ENCODE results near the gene SCYL1. TPM values are rescaled to one million over a fixed set of nuclear protein-coding genes. Genes with fewer than 3 reads are reported as not detected.

SCYL1 gene
- total and polyA plus RNA-seq, 12 donors: 52.3 to 395 (median 148) TPM

- intact Hi-C loops (cut with DNase I): no loop called here
- no peak for TF ChIP-seq POLR2A (IDR thresholded peaks at IDR 0.05)
- TF ChIP-seq, protein P1, sequence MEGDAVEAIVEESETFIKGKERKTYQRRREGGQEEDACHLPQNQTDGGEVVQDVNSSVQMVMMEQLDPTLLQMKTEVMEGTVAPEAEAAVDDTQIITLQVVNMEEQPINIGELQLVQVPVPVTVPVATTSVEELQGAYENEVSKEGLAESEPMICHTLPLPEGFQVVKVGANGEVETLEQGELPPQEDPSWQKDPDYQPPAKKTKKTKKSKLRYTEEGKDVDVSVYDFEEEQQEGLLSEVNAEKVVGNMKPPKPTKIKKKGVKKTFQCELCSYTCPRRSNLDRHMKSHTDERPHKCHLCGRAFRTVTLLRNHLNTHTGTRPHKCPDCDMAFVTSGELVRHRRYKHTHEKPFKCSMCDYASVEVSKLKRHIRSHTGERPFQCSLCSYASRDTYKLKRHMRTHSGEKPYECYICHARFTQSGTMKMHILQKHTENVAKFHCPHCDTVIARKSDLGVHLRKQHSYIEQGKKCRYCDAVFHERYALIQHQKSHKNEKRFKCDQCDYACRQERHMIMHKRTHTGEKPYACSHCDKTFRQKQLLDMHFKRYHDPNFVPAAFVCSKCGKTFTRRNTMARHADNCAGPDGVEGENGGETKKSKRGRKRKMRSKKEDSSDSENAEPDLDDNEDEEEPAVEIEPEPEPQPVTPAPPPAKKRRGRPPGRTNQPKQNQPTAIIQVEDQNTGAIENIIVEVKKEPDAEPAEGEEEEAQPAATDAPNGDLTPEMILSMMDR (IDR thresholded peaks at IDR 0.05): no peak
- 71 to 87% (median 74%) methylated on average over 7 to 12 of the region's 12 CpGs for WGBS, 4 donors
- Histone ChIP-seq H3K4me1 (replicated peaks in 1 of 2) (peaks cover 20 to 24% of the 10 kb centered on the region in 2 donors), H3K27ac (peak overlapping the region in 2 of 5 donors; percentile 3 to 47), H3K9me3 (replicated peaks in 1 of 3) (no peaks in the 10 kb centered on the region), H3K4me3 (no peak overlapping the region), H3K27me3 (no peaks in the 10 kb centered on the region), H3K36me3 (replicated peaks in 1 of 2) (peaks cover 0 to 49% of the 10 kb centered on the region in 2 donors)
- no peak for DNase-seq
Measured at GRCh38 chr11:65536412-65537295, 11.8 kb downstream of the SCYL1 start.

DNA sequence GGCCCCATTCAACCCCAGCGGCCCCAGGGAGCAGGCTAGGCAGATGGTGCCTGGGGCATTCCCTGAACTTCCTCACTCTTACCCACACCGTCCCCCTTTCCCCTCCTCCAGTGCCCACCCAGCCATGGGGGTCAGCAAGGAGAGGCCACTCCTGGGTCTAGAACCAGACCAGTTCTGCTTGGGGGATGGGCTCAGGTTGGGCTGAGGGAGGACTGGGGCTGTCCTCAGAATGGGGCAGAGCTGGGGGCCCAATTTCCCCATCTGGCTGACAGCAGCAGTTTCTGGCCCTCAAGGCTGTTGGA is 12.4 kb downstream of the SCYL1 start:
- intact Hi-C loops (cut with DNase I): no loop called here
- no peak overlapping the region for H3K4me3 ChIP-seq
- peaks cover 20 to 26% of the 10 kb centered on the region in 2 donors for H3K4me1 ChIP-seq (replicated peaks in 1 of 2)
- no peaks in the 10 kb centered on the region for H3K9me3 ChIP-seq (replicated peaks in 1 of 3)
- DNase-seq: no peak
- H3K27ac ChIP-seq: peak overlapping the region in 1 of 5 donors; percentile 47
- no peaks in the 10 kb centered on the region for H3K27me3 ChIP-seq
- TF ChIP-seq, protein P1 (IDR thresholded peaks at IDR 0.05): no peak
- TF ChIP-seq POLR2A (IDR thresholded peaks at IDR 0.05): no peak
- WGBS, 4 donors: 80 to 94% (median 86%) methylated on average over 1 to 2 of the region's 2 CpGs
- peaks cover 0 to 43% of the 10 kb centered on the region in 2 donors for H3K36me3 ChIP-seq (replicated peaks in 1 of 2)

- H3K9me3 ChIP-seq (replicated peaks in 1 of 3): no peaks in the 10 kb centered on the region
- TF ChIP-seq, protein P1 (IDR thresholded peaks at IDR 0.05): no peak
- no peak for TF ChIP-seq POLR2A (IDR thresholded peaks at IDR 0.05)
- H3K27ac ChIP-seq: peak overlapping the region in 1 of 5 donors; percentile 47
- H3K27me3 ChIP-seq: no peaks in the 10 kb centered on the region
- H3K4me3 ChIP-seq: no peak overlapping the region
- 78 to 88% (median 82%) methylated on average over 9 to 18 of the region's 18 CpGs for WGBS, 4 donors
- H3K4me1 ChIP-seq (replicated peaks in 1 of 2): peaks cover 20 to 26% of the 10 kb centered on the region in 2 donors
- DNase-seq: peak in 2 of 7 donors; percentile 7 to 41
- H3K36me3 ChIP-seq (replicated peaks in 1 of 2): peaks cover 0 to 38% of the 10 kb centered on the region in 2 donors
- intact Hi-C loops (cut with DNase I): no loop called here
Measured at GRCh38 chr11:65537620-65538231, 12.8 kb downstream of the SCYL1 start.

DNA sequence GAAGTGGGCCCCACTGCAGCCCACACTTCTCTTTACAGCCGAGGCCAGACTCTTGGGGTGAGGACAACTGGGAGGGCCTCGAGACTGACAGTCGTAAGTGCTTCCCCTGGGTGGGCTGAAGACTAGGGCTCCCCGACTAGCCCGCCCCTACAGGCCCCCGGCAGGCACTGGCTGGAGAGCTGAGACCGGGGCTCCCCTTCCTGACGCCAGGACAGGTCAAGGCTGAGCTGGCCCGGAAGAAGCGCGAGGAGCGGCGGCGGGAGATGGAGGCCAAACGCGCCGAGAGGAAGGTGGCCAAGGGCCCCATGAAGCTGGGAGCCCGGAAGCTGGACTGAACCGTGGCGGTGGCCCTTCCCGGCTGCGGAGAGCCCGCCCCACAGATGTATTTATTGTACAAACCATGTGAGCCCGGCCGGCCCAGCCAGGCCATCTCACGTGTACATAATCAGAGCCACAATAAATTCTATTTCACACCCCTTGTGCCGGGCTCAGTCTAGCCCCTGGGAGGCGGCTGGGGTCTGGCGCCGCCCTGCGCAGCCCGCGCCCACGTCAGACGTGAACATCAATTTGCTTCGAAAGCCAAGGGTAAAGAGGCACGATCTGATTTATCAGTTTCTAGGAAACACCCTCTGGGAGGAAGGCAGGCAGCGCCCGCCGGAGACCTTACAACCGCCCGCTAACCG is 13.5 kb downstream of the SCYL1 start:
- H3K27me3 ChIP-seq: no peaks in the 10 kb centered on the region
- 68 to 87% (median 69%) methylated on average over 16 to 43 of the region's 43 CpGs for WGBS, 4 donors
- H3K36me3 ChIP-seq (replicated peaks in 1 of 2): peaks cover 0 to 31% of the 10 kb centered on the region in 2 donors
- H3K4me1 ChIP-seq (replicated peaks in 1 of 2): peaks cover 20 to 26% of the 10 kb centered on the region in 2 donors
- peak overlapping the region in 1 of 5 donors; percentile 47 for H3K27ac ChIP-seq
- peak in 3 of 7 donors; percentile 25 to 39 (median 37) for DNase-seq
- TF ChIP-seq, protein P1 (IDR thresholded peaks at IDR 0.05): no peak
- no peak for TF ChIP-seq POLR2A (IDR thresholded peaks at IDR 0.05)
- intact Hi-C loops (cut with DNase I): no loop called here
- H3K9me3 ChIP-seq (replicated peaks in 1 of 3): no peaks in the 10 kb centered on the region
- no peak overlapping the region for H3K4me3 ChIP-seq
